Activated naive CD4-positive, alpha-beta T cell treated with anti-CD3 and anti-CD28 coated beads for 36 hours (primary cell): Measurements from ENCODE around the gene SLC25A26. TPM values are rescaled to one million over a fixed set of nuclear protein-coding genes. Genes with fewer than 3 reads are reported as not detected.

Experiments
- CTCF ChIA-PET: fragments of 350-600 bp; sonication (Branson Sonifier 250); formaldehyde crosslinking; loops from one replicate; lab custom pipeline; 2021; ENCODE audit warnings: antibody characterized with exemption; lab: Charles Lee
- DNase-seq: peaks from one replicate; pipeline ENCODE4 v3.0.0-alpha.2; 2020
- H3K27ac Mint-ChIP-seq: one replicate; pipeline ENCODE4 v1.8.0; 2021; ENCODE audit warnings: mild to moderate bottlenecking, mixed read lengths
- H3K27me3 Mint-ChIP-seq: one replicate; pipeline ENCODE4 v1.8.0; 2021; ENCODE audit warnings: low read depth, mixed read lengths
- H3K36me3 Mint-ChIP-seq: one replicate; pipeline ENCODE4 v1.8.0; 2021; ENCODE audit warnings: low read depth, mixed read lengths
- H3K4me1 Mint-ChIP-seq: one replicate; pipeline ENCODE4 v1.8.0; 2021; ENCODE audit warnings: low read depth, mixed read lengths
- H3K4me3 Mint-ChIP-seq: one replicate; pipeline ENCODE4 v1.8.0; 2021; ENCODE audit warnings: mild to moderate bottlenecking, moderate library complexity, mixed read lengths
- H3K9me3 Mint-ChIP-seq: one replicate; pipeline ENCODE4 v1.8.0; 2021; ENCODE audit warnings: mixed read lengths
- intact Hi-C: fragments of 100-400 bp; cut with micrococcal nuclease; formaldehyde crosslinking; loops from one replicate; pipeline ENCODE4 v1.15.1; 2023
- total RNA-seq, 2 experiments: library from RNA; stranded (reverse); gene quantifications; one replicate each; pipeline ENCODE4 v1.2.3, GENCODE V29; 2021

Gene SLC25A26
- total RNA-seq, 2 experiments from 2014 or later: 25.3 to 26.3 TPM

GRCh38 chr3:66380200-66380932 lies 159.6 kb downstream of the SLC25A26 start:
- Mint-ChIP-seq H3K27me3 (no peaks in the 10 kb centered on the region), H3K36me3 (peaks cover 77% of the 10 kb centered on the region), H3K4me1 (peaks cover 11% of the 10 kb centered on the region), H3K9me3 (no peaks in the 10 kb centered on the region), H3K4me3 (no peak overlapping the region), H3K27ac (no peak overlapping the region)
- DNase-seq: no peak
- CTCF ChIA-PET: no interaction called here
- intact Hi-C loops: no loop called here

DNA sequence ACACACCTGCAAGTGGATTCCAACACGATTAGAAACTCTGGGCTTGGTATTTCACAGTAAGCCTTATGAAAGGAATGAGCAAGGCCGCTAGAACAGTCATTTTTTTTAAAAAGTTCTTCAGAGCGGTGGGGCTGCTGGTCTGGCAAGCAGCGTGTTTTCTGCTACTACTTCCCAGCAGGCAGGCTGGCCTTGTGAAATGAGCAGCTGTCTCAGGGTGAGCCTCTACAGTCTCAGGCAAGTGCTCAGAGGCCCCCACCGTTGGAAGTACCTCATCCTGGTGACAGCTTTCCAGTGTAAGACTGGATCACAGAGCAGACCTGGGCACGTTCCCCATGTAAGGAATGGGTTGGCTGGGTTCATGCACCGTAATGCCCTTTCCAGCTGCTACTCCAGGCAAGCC lies 160.8 kb downstream of the SLC25A26 start:
- H3K27ac Mint-ChIP-seq: no peak overlapping the region
- H3K27me3 Mint-ChIP-seq: no peaks in the 10 kb centered on the region
- peaks cover 85% of the 10 kb centered on the region for H3K36me3 Mint-ChIP-seq
- intact Hi-C loops: no loop called here
- H3K4me3 Mint-ChIP-seq: no peak overlapping the region
- H3K4me1 Mint-ChIP-seq: peaks cover 11% of the 10 kb centered on the region
- CTCF ChIA-PET: no interaction called here
- no peaks in the 10 kb centered on the region for H3K9me3 Mint-ChIP-seq
- DNase-seq: no peak

GRCh38 chr3:66382142-66382541 lies 161.3 kb downstream of the SLC25A26 start:
- CTCF ChIA-PET: no interaction called here
- H3K27me3 Mint-ChIP-seq: no peaks in the 10 kb centered on the region
- H3K36me3 Mint-ChIP-seq: peaks cover 87% of the 10 kb centered on the region
- H3K27ac Mint-ChIP-seq: no peak overlapping the region
- H3K4me1 Mint-ChIP-seq: peaks cover 10% of the 10 kb centered on the region
- no peak for DNase-seq
- intact Hi-C loops: no loop called here
- no peaks in the 10 kb centered on the region for H3K9me3 Mint-ChIP-seq
- no peak overlapping the region for H3K4me3 Mint-ChIP-seq

DNA sequence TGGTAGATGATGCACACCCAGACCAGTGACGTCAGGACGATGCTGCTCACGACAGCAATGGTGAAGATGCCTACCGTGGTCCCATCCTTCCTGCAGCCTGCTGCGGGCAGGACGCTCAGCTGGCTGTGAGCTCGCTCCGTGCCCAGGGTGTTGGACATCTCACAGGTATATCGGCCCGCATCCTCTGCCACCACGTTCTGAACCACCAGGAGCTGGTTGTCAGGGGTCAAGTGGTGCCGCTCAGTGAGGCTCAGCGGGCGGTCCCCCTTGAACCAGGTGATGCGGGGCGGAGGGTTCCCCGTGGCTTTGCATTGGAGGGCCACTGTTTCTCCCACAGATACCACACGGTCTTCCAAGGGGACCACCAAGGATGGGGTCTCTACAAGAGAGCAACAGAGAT lies 162.2 kb downstream of the SLC25A26 start:
- no peak overlapping the region for H3K27ac Mint-ChIP-seq
- H3K36me3 Mint-ChIP-seq: peaks cover 84% of the 10 kb centered on the region
- peaks cover 5% of the 10 kb centered on the region for H3K4me1 Mint-ChIP-seq
- CTCF ChIA-PET: no interaction called here
- H3K4me3 Mint-ChIP-seq: no peak overlapping the region
- intact Hi-C loops: no loop called here
- DNase-seq: no peak
- no peaks in the 10 kb centered on the region for H3K9me3 Mint-ChIP-seq
- no peaks in the 10 kb centered on the region for H3K27me3 Mint-ChIP-seq

- no peak for DNase-seq
- H3K4me1 Mint-ChIP-seq: peaks cover 5% of the 10 kb centered on the region
- CTCF ChIA-PET: interaction anchor here (0.6 to 0.9 kb wide), 2 partner anchors 9 to 30 kb away, joined by 3 to 6 read pairs; no protein-coding TSS in a partner anchor
- no peaks in the 10 kb centered on the region for H3K27me3 Mint-ChIP-seq
- peaks cover 84% of the 10 kb centered on the region for H3K36me3 Mint-ChIP-seq
- intact Hi-C loops: no loop called here
- H3K4me3 Mint-ChIP-seq: no peak overlapping the region
- H3K27ac Mint-ChIP-seq: no peak overlapping the region
- peaks cover 8% of the 10 kb centered on the region for H3K9me3 Mint-ChIP-seq
Measured at GRCh38 chr3:66383998-66384745, 163.4 kb downstream of the SLC25A26 start.

GRCh38 chr3:66385066-66385465 lies 164.3 kb downstream of the SLC25A26 start:
- Mint-ChIP-seq H3K4me1 (peaks cover 14% of the 10 kb centered on the region), H3K36me3 (peaks cover 78% of the 10 kb centered on the region), H3K27me3 (no peaks in the 10 kb centered on the region), H3K4me3 (no peak overlapping the region), H3K9me3 (peaks cover 8% of the 10 kb centered on the region), H3K27ac (no peak overlapping the region)
- DNase-seq: no peak
- intact Hi-C loops: no loop called here
- CTCF ChIA-PET: no interaction called here

DNA sequence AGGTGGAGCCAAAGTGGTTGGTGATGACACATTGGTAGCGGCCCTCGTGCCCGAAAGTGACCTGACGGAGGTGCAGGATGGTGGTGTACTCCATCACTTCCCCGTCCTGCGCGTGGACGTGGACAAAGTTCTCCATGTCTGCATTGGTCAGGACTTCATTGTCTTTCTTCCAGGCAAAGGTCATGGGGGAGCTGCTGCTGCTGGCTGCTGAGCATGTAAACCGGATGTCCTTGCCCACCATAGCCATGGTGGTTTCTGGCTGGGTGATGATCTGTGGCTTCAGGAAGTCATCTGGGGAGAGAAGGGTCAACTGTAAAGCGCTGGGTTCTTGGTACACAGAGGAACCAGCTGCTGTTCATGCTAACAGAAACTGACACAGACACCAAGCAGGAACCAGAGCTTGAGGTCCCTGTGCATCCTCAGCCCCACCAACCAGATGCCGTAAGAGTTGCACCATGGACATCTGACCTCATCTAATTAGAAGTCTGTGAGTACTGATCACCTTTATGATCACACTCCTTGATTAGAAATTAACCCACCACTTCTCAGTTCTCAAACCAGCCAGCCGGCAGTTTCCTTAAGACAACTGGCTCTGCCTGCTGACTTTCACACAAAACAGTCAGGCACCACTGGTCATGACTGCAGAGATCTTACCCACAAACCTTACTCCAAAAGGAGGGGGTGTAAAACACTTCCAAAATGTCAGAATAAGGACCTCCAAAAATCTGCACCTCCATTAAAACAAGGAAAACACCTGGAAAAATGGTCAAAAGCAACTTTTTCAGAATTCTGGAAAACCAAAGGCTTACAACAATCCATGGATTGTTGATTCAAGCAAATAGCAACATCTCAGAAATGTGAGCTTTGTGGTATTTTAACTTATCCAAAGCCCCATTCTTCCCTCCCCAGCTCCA lies 165.5 kb downstream of the SLC25A26 start:
- CTCF ChIA-PET: interaction anchor here (0.6 kb wide), 1 partner anchor 161 kb away, joined by 4 read pairs; no protein-coding TSS in a partner anchor
- peak overlapping the region; percentile 53 for H3K27ac Mint-ChIP-seq
- H3K4me3 Mint-ChIP-seq: no peak overlapping the region
- H3K36me3 Mint-ChIP-seq: peaks cover 68% of the 10 kb centered on the region
- no peak for DNase-seq
- H3K9me3 Mint-ChIP-seq: peaks cover 8% of the 10 kb centered on the region
- H3K27me3 Mint-ChIP-seq: no peaks in the 10 kb centered on the region
- peaks cover 19% of the 10 kb centered on the region for H3K4me1 Mint-ChIP-seq
- intact Hi-C loops: no loop called here

DNA sequence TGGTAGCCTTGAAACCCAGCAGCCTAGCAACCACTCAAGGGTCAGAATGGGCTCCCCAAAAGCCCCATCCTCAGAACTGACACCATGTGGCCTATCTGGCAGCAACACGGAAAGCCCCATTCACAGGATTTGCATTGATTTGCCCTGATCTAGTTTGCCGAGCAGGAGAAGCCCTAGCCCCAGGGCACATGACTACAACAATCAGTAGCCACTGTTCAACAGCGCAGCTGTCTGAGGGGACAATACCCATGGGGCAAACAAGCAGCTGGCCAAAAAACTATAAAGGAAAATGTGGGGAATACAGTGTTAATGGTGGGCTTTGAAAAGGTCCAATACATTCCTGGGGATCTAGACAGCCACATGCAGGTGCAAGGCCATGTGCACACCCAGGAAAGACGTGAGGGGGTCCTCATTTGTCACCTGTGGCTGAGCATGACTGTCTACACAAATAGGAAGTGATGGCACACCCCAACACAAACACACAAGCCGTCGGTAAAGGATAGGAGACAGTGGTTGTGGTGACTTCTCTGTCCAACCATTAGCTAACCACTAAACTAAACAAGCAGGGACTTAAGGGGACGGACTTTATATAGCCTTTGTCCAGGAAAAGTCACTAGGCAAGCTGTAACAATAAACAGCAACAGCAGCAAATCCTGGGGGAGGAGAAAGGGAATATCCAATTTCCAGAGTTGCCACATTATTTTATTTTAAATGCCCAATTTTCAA lies 166.3 kb downstream of the SLC25A26 start:
- Mint-ChIP-seq H3K27ac (no peak overlapping the region), H3K4me1 (peaks cover 23% of the 10 kb centered on the region)
- intact Hi-C loops: no loop called here

DNA sequence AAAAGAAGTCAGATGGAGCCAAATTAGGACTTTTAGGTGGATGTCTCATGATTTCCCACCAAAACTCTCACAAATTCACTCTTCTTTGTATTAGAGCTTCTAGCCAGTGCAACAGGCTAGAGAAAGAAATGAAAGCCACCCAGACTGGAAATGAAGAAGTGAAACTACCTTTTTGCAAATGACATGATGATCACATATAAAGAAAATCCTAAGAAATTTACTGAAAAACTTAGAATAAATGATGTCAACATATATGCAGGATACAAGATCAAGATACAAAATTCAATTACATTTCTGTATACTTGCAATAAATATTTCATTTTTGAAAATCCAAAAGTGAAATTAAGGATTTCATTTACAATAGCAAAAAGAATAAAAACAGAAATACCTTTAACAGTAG lies 169.2 kb downstream of the SLC25A26 start:
- no peaks in the 10 kb centered on the region for H3K27me3 Mint-ChIP-seq
- H3K4me1 Mint-ChIP-seq: peaks cover 51% of the 10 kb centered on the region
- intact Hi-C loops: loop anchor here (5.0 kb wide), 1 partner anchor 427 kb away; no protein-coding TSS in a partner anchor
- no peak overlapping the region for H3K27ac Mint-ChIP-seq
- no peak overlapping the region for H3K4me3 Mint-ChIP-seq
- H3K9me3 Mint-ChIP-seq: peaks cover 8% of the 10 kb centered on the region
- DNase-seq: no peak
- H3K36me3 Mint-ChIP-seq: peaks cover 62% of the 10 kb centered on the region
- CTCF ChIA-PET: interaction anchor here (3.3 kb wide), 1 partner anchor 12 kb away, joined by 11 read pairs; no protein-coding TSS in a partner anchor

More for the DNA sequence above, 166.3 kb downstream of the SLC25A26 start:
- H3K4me3 Mint-ChIP-seq: no peak overlapping the region
- no peak for DNase-seq
- H3K9me3 Mint-ChIP-seq: peaks cover 8% of the 10 kb centered on the region
- peaks cover 66% of the 10 kb centered on the region for H3K36me3 Mint-ChIP-seq
- no peaks in the 10 kb centered on the region for H3K27me3 Mint-ChIP-seq
- CTCF ChIA-PET: interaction anchor here (1.0 to 1.7 kb wide), 2 partner anchors 9 to 432 kb away, joined by 3 to 7 read pairs; no protein-coding TSS in a partner anchor

DNA sequence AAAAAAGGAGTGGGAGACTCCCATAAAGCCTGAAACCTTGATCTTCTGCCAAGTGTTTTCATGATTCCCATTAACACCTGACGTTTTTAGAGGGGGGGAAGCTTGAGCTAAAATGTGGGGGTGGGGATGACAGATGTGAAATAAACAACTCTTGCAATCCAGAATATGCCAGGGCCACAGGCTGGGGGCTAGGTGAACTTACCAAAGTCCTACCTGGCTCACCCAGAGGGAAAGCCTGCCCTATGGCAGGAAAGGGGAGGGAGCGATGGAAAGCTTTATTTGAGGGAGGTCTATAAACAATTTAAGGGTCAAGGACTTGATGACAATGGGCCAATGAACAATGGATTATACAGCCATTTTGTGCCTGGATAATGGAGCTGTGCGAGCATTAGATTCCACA lies 171.7 kb downstream of the SLC25A26 start:
- CTCF ChIA-PET: interaction anchor here (3.3 kb wide), 1 partner anchor 14 kb away, joined by 11 read pairs; no protein-coding TSS in a partner anchor
- DNase-seq: no peak
- H3K9me3 Mint-ChIP-seq: peaks cover 8% of the 10 kb centered on the region
- peak overlapping the region; percentile 82 for H3K27ac Mint-ChIP-seq
- peaks cover 38% of the 10 kb centered on the region for H3K36me3 Mint-ChIP-seq
- peaks cover 53% of the 10 kb centered on the region for H3K4me1 Mint-ChIP-seq
- H3K27me3 Mint-ChIP-seq: no peaks in the 10 kb centered on the region
- H3K4me3 Mint-ChIP-seq: no peak overlapping the region
- intact Hi-C loops: loop anchor here (5.0 kb wide), 1 partner anchor 425 kb away; no protein-coding TSS in a partner anchor

DNA sequence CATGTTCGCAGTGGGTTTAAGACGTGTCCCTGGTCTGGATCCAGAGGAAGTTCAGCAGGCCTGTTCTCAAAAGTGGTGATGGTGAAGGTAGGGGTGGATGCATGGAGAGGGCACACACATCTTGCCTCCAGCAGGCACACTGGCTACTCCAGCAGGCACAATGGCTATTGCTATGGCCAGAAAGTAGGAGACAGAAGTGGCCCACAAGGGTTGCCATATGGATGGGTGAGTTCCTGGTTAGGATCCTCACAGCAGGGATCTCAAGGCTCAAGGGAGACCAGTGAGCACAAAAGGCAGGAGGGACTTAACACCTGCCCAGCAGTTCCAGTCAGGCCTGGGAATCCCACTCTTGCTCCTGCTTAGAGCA lies 172.1 kb downstream of the SLC25A26 start:
- H3K4me3 Mint-ChIP-seq: peak overlapping the region; percentile 17
- H3K27ac Mint-ChIP-seq: peak overlapping the region; percentile 82

More for the DNA sequence above, 172.1 kb downstream of the SLC25A26 start:
- intact Hi-C loops: loop anchor here (5.0 kb wide), 1 partner anchor 424 kb away; no protein-coding TSS in a partner anchor
- no peaks in the 10 kb centered on the region for H3K27me3 Mint-ChIP-seq
- peaks cover 53% of the 10 kb centered on the region for H3K4me1 Mint-ChIP-seq
- CTCF ChIA-PET: interaction anchor here (0.6 kb wide), 2 partner anchors 100 to 143 kb away, joined by 3 read pairs; no protein-coding TSS in a partner anchor
- peaks cover 38% of the 10 kb centered on the region for H3K36me3 Mint-ChIP-seq
- H3K9me3 Mint-ChIP-seq: peaks cover 8% of the 10 kb centered on the region
- DNase-seq: no peak
